Stomach smooth muscle (tissue), 2 donors: ENCODE data around the gene ACTRT2.

Experiments
- H3K27ac ChIP-seq: one replicate; pipeline ENCODE4 v1.7.0; 2013; ENCODE audit warnings: mild to moderate bottlenecking, low read length, inconsistent platforms
- H3K27me3 ChIP-seq, 2 donors: one replicate each; pipeline ENCODE4 v1.7.0; 2013; ENCODE audit warnings: low read length in 2 of 2; ENCODE audit not compliant: insufficient read depth in 2 of 2, control insufficient read depth in 1 of 2
- H3K36me3 ChIP-seq, 2 donors: one replicate each; pipeline ENCODE4 v1.7.0; 2013; ENCODE audit warnings: low read length in 2 of 2; ENCODE audit not compliant: control insufficient read depth in 2 of 2, insufficient read depth in 2 of 2
- H3K4me1 ChIP-seq: one replicate; pipeline ENCODE4 v1.7.0; 2013; ENCODE audit warnings: low read length; ENCODE audit not compliant: control insufficient read depth, insufficient read depth
- H3K4me3 ChIP-seq, 2 donors: one replicate each; pipeline ENCODE4 v1.7.0; 2013; ENCODE audit warnings: low read length in 2 of 2
- H3K9ac ChIP-seq, 2 donors: one replicate each; pipeline ENCODE4 v1.7.0; 2013; ENCODE audit warnings: low read length in 2 of 2, mild to moderate bottlenecking in 1 of 2
- H3K9me3 ChIP-seq, 2 donors: one replicate each; pipeline ENCODE4 v1.7.0; 2013; ENCODE audit warnings: low read length in 2 of 2; ENCODE audit not compliant: control insufficient read depth in 2 of 2
- donor health status: healthy.
- donor health status: Pancreatic carcinoma.

Gene ACTRT2

GRCh38 chr1:2991753-2992495 lies 29.3 kb upstream of the ACTRT2 start:
- no peaks in the 10 kb centered on the region for H3K36me3 ChIP-seq
- no peak overlapping the region for H3K27ac ChIP-seq
- no peak overlapping the region for H3K4me3 ChIP-seq
- no peak overlapping the region for H3K9ac ChIP-seq
- H3K4me1 ChIP-seq = no peaks in the 10 kb centered on the region
- H3K27me3 ChIP-seq = peaks cover 0 to 16% of the 10 kb centered on the region in 2 donors
- peaks cover 13% of the 10 kb centered on the region in 2 donors for H3K9me3 ChIP-seq

GRCh38 chr1:2998503-2999100 lies 22.7 kb upstream of the ACTRT2 start:
- Histone ChIP-seq H3K27ac (no peak overlapping the region), H3K4me3 (no peak overlapping the region), H3K36me3 (no peaks in the 10 kb centered on the region), H3K9ac (no peak overlapping the region), H3K9me3 (peaks cover 11% of the 10 kb centered on the region in 2 donors), H3K4me1 (no peaks in the 10 kb centered on the region), H3K27me3 (peaks cover 13 to 20% of the 10 kb centered on the region in 2 donors)

- no peak overlapping the region for H3K9ac ChIP-seq
- H3K27me3 ChIP-seq = peaks cover 18 to 20% of the 10 kb centered on the region in 2 donors
- H3K4me3 ChIP-seq = no peak overlapping the region
- H3K4me1 ChIP-seq = no peaks in the 10 kb centered on the region
- peaks cover 5 to 7% of the 10 kb centered on the region in 2 donors for H3K9me3 ChIP-seq
- H3K36me3 ChIP-seq = no peaks in the 10 kb centered on the region
- H3K27ac ChIP-seq = no peak overlapping the region
Observed at GRCh38 chr1:2999138-2999537, 22.1 kb upstream of the ACTRT2 start.

GRCh38 chr1:2999571-2999970 lies 21.7 kb upstream of the ACTRT2 start:
- H3K9me3 ChIP-seq = peaks cover under 1 to 3% of the 10 kb centered on the region in 2 donors
- H3K9ac ChIP-seq = no peak overlapping the region
- peaks cover 20 to 23% of the 10 kb centered on the region in 2 donors for H3K27me3 ChIP-seq
- H3K4me1 ChIP-seq = no peaks in the 10 kb centered on the region
- H3K4me3 ChIP-seq = no peak overlapping the region
- H3K27ac ChIP-seq = no peak overlapping the region
- no peaks in the 10 kb centered on the region for H3K36me3 ChIP-seq

- no peak overlapping the region for H3K4me3 ChIP-seq
Observed at GRCh38 chr1:3000214-3000613, 21.1 kb upstream of the ACTRT2 start.

GRCh38 chr1:3000671-3001470 lies 20.4 kb upstream of the ACTRT2 start:
- no peaks in the 10 kb centered on the region for H3K36me3 ChIP-seq
- no peak overlapping the region for H3K27ac ChIP-seq
- H3K9ac ChIP-seq = no peak overlapping the region
- no peaks in the 10 kb centered on the region for H3K9me3 ChIP-seq
- H3K27me3 ChIP-seq = peaks cover 24 to 26% of the 10 kb centered on the region in 2 donors
- no peak overlapping the region for H3K4me3 ChIP-seq
- no peaks in the 10 kb centered on the region for H3K4me1 ChIP-seq

More at GRCh38 chr1:3000214-3000613, 21.1 kb upstream of the ACTRT2 start:
- no peaks in the 10 kb centered on the region for H3K4me1 ChIP-seq
- no peaks in the 10 kb centered on the region for H3K36me3 ChIP-seq
- no peaks in the 10 kb centered on the region for H3K9me3 ChIP-seq
- no peak overlapping the region for H3K9ac ChIP-seq
- no peak overlapping the region for H3K27ac ChIP-seq
- H3K27me3 ChIP-seq = peaks cover 24 to 25% of the 10 kb centered on the region in 2 donors

GRCh38 chr1:3001471-3002348 lies 19.6 kb upstream of the ACTRT2 start:
- Histone ChIP-seq H3K4me3 (no peak overlapping the region), H3K27me3 (peaks cover 24 to 26% of the 10 kb centered on the region in 2 donors), H3K9ac (no peak overlapping the region), H3K4me1 (no peaks in the 10 kb centered on the region), H3K9me3 (no peaks in the 10 kb centered on the region), H3K27ac (no peak overlapping the region), H3K36me3 (no peaks in the 10 kb centered on the region)

GRCh38 chr1:3002349-3003038 lies 18.8 kb upstream of the ACTRT2 start:
- Histone ChIP-seq H3K27me3 (peaks cover 26% of the 10 kb centered on the region in 2 donors), H3K27ac (no peak overlapping the region), H3K4me1 (no peaks in the 10 kb centered on the region), H3K36me3 (no peaks in the 10 kb centered on the region), H3K4me3 (no peak overlapping the region), H3K9me3 (no peaks in the 10 kb centered on the region), H3K9ac (no peak overlapping the region)

- H3K4me3 ChIP-seq = no peak overlapping the region
- no peak overlapping the region for H3K9ac ChIP-seq
- H3K9me3 ChIP-seq = peaks cover 0 to 3% of the 10 kb centered on the region in 2 donors
- H3K4me1 ChIP-seq = no peaks in the 10 kb centered on the region
- H3K27me3 ChIP-seq = peaks cover 26 to 28% of the 10 kb centered on the region in 2 donors
- no peaks in the 10 kb centered on the region for H3K36me3 ChIP-seq
- no peak overlapping the region for H3K27ac ChIP-seq
Observed at GRCh38 chr1:3003039-3003940, 18.0 kb upstream of the ACTRT2 start.
